CD14-positive monocyte (primary cell): ENCODE results near the gene RNF13. TPM values are rescaled to one million over a fixed set of nuclear protein-coding genes. Genes with fewer than 3 reads are reported as not detected.

Experiments
- DNase-seq, 3 donors: peaks; one replicate each; pipeline ENCODE4 v3.0.0-alpha.2; 2011 to 2022
- H2AFZ ChIP-seq: 2 replicates; pipeline ENCODE4 v1.6.0; 2012; ENCODE audit warnings: mild to moderate bottlenecking, low read depth, low read length, inconsistent platforms; ENCODE audit not compliant: insufficient read depth, poor library complexity, severe bottlenecking
- H3K27ac ChIP-seq, 2 donors: 1 replicate in 1 of 2; 2 replicates in 1 of 2; pipeline ENCODE4 v1.5.1; 2012 to 2013; ENCODE audit warnings: low read length in 2 of 2, control low read depth in 1 of 2, inconsistent platforms in 1 of 2, low read depth in 1 of 2, mild to moderate bottlenecking in 1 of 2
- H3K27me3 ChIP-seq, 2 donors: one replicate each; pipeline versions ENCODE4 v1.6.0 to v1.6.1; 2011 to 2013; ENCODE audit warnings: low read length in 2 of 2; ENCODE audit not compliant: control insufficient read depth in 2 of 2, insufficient read depth in 2 of 2
- H3K36me3 ChIP-seq, 2 donors: replicated peaks in 1 of 2; 1 replicate in 1 of 2; 2 replicates in 1 of 2; pipeline versions ENCODE4 v1.5.1 to v1.6.1; 2012 to 2013; ENCODE audit warnings: low read length in 2 of 2, control low read depth in 1 of 2, inconsistent platforms in 1 of 2, mild to moderate bottlenecking in 1 of 2; ENCODE audit not compliant: insufficient read depth in 2 of 2, control insufficient read depth in 1 of 2
- H3K4me1 ChIP-seq, 2 donors: 1 replicate in 1 of 2; 2 replicates in 1 of 2; pipeline versions ENCODE4 v1.5.1 to v1.6.1; 2012 to 2013; ENCODE audit warnings: low read length in 2 of 2, control low read depth in 1 of 2, inconsistent platforms in 1 of 2, mild to moderate bottlenecking in 1 of 2, moderate library complexity in 1 of 2; ENCODE audit not compliant: insufficient read depth in 2 of 2, control insufficient read depth in 1 of 2
- H3K4me2 ChIP-seq: replicated peaks from 2 replicates; pipeline ENCODE3; 2012; ENCODE audit warnings: low read length, moderate library complexity, mild to moderate bottlenecking; ENCODE audit not compliant: poor library complexity, severe bottlenecking; ENCODE audit errors: extremely low read depth
- H3K4me3 ChIP-seq, 3 experiments: fragments of 200-600 bp in 1 of 3; sonication (generic) in 1 of 3; replicated peaks in 1 of 3; 1 replicate in 2 of 3; 2 replicates in 1 of 3; pipeline ENCODE4 v1.5.1; 2011 to 2013; ENCODE audit warnings: low read length in 3 of 3, mild to moderate bottlenecking in 3 of 3, control low read depth in 2 of 3, low read depth in 2 of 3, inconsistent platforms in 1 of 3, moderate library complexity in 1 of 3
- H3K79me2 ChIP-seq: 2 replicates; pipeline ENCODE4 v1.6.0; 2012; ENCODE audit warnings: mild to moderate bottlenecking, control low read depth, inconsistent platforms, low read length, moderate library complexity; ENCODE audit not compliant: insufficient read depth
- H3K9ac ChIP-seq: 2 replicates; pipeline ENCODE4 v1.6.0; 2017; ENCODE audit warnings: low read length, mild to moderate bottlenecking; ENCODE audit not compliant: insufficient read depth, poor library complexity, severe bottlenecking
- H3K9me3 ChIP-seq, 2 donors: replicated peaks in 1 of 2; 1 replicate in 1 of 2; 2 replicates in 1 of 2; pipeline versions ENCODE4 v1.5.1 to v1.6.1; 2012 to 2013; ENCODE audit warnings: low read length in 2 of 2, control low read depth in 1 of 2; ENCODE audit not compliant: control insufficient read depth in 1 of 2, insufficient read depth in 1 of 2
- H4K20me1 ChIP-seq: 2 replicates; pipeline ENCODE4 v1.6.0; 2012; ENCODE audit warnings: mild to moderate bottlenecking, low read length, control low read depth, moderate library complexity; ENCODE audit not compliant: insufficient read depth
- H3K27ac Mint-ChIP-seq, 7 donors: one replicate each; pipeline ENCODE4 v1.8.0; 2020; ENCODE audit warnings: mild to moderate bottlenecking in 7 of 7, mixed read lengths in 7 of 7, moderate library complexity in 6 of 7, inconsistent platforms in 2 of 7
- H3K27me3 Mint-ChIP-seq, 3 donors: one replicate each; pipeline ENCODE4 v1.8.0; 2021 to 2022; ENCODE audit warnings: low read depth in 3 of 3, mild to moderate bottlenecking in 3 of 3, mixed read lengths in 3 of 3, moderate library complexity in 3 of 3, inconsistent platforms in 1 of 3
- H3K36me3 Mint-ChIP-seq, 2 donors: one replicate each; pipeline ENCODE4 v1.8.0; 2020; ENCODE audit warnings: mixed read lengths in 2 of 2, inconsistent platforms in 1 of 2, mild to moderate bottlenecking in 1 of 2
- H3K4me1 Mint-ChIP-seq: one replicate; pipeline ENCODE4 v1.8.0; 2020; ENCODE audit warnings: mild to moderate bottlenecking, mixed read lengths
- H3K4me3 Mint-ChIP-seq, 2 donors: one replicate each; pipeline ENCODE4 v1.8.0; 2020; ENCODE audit warnings: mild to moderate bottlenecking in 2 of 2, mixed read lengths in 2 of 2, moderate library complexity in 1 of 2
- H3K9me3 Mint-ChIP-seq, 7 donors: one replicate each; pipeline ENCODE4 v1.8.0; 2020 to 2022; ENCODE audit warnings: mixed read lengths in 7 of 7, mild to moderate bottlenecking in 6 of 7, moderate library complexity in 6 of 7, inconsistent platforms in 2 of 7
- WGBS: methylation state at CpG from one replicate; pipeline ENCODE4 v1.1.5; 2013; ENCODE audit warnings: missing lambda C conversion rate; ENCODE audit not compliant: insufficient coverage; 5-methylcytosine and 5-hydroxymethylcytosine counted together
- intact Hi-C, 2 donors: fragments of 100-400 bp; cut with micrococcal nuclease; formaldehyde crosslinking; loops; one replicate each; pipeline versions ENCODE4 v1.15.0 to v1.15.1; 2023
- polyA plus RNA-seq, 3 donors: library from polyadenylated mRNA; depleted of rRNA in 1 of 3; unstranded in 2 of 3; stranded (reverse) in 1 of 3; fragments of 300-500 nt in 2 of 3; fragments of >200 nt in 1 of 3; fragmentation: Illumina TruSeq in 2 of 3; gene quantifications; 1 replicate in 2 of 3; 2 replicates in 1 of 3; pipeline ENCODE4 v1.2.3, GENCODE V29; 2012 to 2021
- TF ChIP-seq, protein P1 (sequence below): fragments of 200-600 bp; IDR thresholded peaks from one replicate; pipeline ENCODE4 v1.8.0; 2022; ENCODE audit warnings: antibody characterized with exemption, mild to moderate bottlenecking

Gene RNF13
- polyA plus RNA-seq, 3 donors, result 95.4 to 481 (median 462) TPM

DNA sequence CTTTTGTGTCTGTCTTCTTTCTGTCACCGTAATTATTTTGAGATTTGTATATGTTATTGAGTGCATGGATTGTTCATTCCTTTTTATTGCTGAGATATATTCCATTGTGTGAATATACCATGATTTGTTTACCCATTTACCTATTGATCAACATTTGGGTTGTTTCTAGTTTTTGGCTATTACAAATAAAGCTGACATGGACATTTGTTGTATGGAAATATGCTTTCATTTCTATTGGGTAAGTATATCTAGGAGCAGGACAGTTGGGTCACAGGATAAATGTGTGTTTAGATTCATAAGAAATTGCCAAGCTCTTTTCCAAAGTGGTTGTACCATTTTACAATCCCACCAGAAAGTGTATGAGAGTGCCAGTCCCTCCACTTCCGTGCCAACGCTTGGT, 106.5 kb downstream of the RNF13 start:
- intact Hi-C loops, result no loop called here
- Mint-ChIP-seq H3K36me3 (peaks cover 48 to 57% of the 10 kb centered on the region in 2 donors), H3K4me1 (peaks cover 6% of the 10 kb centered on the region), H3K27ac (no peak overlapping the region), H3K9me3 (no peaks in the 10 kb centered on the region), H3K27me3 (no peaks in the 10 kb centered on the region), H3K4me3 (no peak overlapping the region)
- Histone ChIP-seq H3K79me2 (no peaks in the 10 kb centered on the region), H3K27ac (no peak overlapping the region), H3K36me3 (peaks cover 39 to 82% of the 10 kb centered on the region in 2 donors), H3K27me3 (no peaks in the 10 kb centered on the region), H3K4me3 (no peak overlapping the region), H3K4me2 (no peak overlapping the region), H3K9me3 (no peaks in the 10 kb centered on the region), H3K9ac (no peak overlapping the region), H3K4me1 (no peaks in the 10 kb centered on the region), H4K20me1 (peaks cover 75% of the 10 kb centered on the region), H2AFZ (no peak overlapping the region)
- TF ChIP-seq, protein P1, sequence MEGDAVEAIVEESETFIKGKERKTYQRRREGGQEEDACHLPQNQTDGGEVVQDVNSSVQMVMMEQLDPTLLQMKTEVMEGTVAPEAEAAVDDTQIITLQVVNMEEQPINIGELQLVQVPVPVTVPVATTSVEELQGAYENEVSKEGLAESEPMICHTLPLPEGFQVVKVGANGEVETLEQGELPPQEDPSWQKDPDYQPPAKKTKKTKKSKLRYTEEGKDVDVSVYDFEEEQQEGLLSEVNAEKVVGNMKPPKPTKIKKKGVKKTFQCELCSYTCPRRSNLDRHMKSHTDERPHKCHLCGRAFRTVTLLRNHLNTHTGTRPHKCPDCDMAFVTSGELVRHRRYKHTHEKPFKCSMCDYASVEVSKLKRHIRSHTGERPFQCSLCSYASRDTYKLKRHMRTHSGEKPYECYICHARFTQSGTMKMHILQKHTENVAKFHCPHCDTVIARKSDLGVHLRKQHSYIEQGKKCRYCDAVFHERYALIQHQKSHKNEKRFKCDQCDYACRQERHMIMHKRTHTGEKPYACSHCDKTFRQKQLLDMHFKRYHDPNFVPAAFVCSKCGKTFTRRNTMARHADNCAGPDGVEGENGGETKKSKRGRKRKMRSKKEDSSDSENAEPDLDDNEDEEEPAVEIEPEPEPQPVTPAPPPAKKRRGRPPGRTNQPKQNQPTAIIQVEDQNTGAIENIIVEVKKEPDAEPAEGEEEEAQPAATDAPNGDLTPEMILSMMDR, result no peak
- DNase-seq, result no peak
- WGBS, result no CpG with 5 or more reads among the region's 3 CpGs

DNA sequence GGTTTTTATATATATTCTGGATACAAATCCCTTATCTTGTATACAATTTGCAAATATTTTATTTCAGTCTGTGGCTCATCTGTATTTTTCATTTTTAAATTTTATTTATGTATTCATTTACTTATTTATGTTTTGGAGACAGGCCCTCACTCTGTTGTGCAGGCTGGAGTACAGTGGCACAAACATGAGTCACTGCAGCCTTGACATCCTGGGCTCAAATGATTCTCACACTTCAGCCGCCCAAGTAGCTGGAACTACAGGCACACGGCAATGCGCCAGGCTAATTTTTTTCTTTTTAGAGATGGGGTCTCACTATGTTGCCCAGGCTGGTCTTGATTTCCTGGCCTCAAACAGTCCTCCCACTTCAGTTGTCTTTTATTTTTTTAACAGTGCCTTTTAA, 107.1 kb downstream of the RNF13 start:
- no peaks in the 10 kb centered on the region for H3K27me3 ChIP-seq
- peaks cover 81% of the 10 kb centered on the region for H4K20me1 ChIP-seq
- WGBS, result 100% methylated on average over 1 of the region's 3 CpGs
- DNase-seq, result no peak
- no peak overlapping the region for H3K27ac ChIP-seq
- intact Hi-C loops, result no loop called here
- H3K79me2 ChIP-seq, result no peaks in the 10 kb centered on the region
- Mint-ChIP-seq H3K36me3 (peaks cover 42 to 51% of the 10 kb centered on the region in 2 donors), H3K4me1 (peaks cover 6% of the 10 kb centered on the region), H3K4me3 (no peak overlapping the region), H3K9me3 (no peaks in the 10 kb centered on the region), H3K27ac (no peak overlapping the region), H3K27me3 (no peaks in the 10 kb centered on the region)
- no peak overlapping the region for H3K4me3 ChIP-seq
- TF ChIP-seq, protein P1, result no peak
- H2AFZ ChIP-seq, result no peak overlapping the region
- H3K4me2 ChIP-seq, result no peak overlapping the region
- no peak overlapping the region for H3K9ac ChIP-seq
- H3K4me1 ChIP-seq, result no peaks in the 10 kb centered on the region
- H3K9me3 ChIP-seq, result no peaks in the 10 kb centered on the region
- peaks cover 44 to 82% of the 10 kb centered on the region in 2 donors for H3K36me3 ChIP-seq
